ENCODE data around the gene GPR160. TPM values are rescaled to one million over a fixed set of nuclear protein-coding genes. Genes with fewer than 3 reads are reported as not detected.

The GPR160 gene
- total RNA-seq, 1 donor from 2014 or later, result 44.3 TPM

GRCh38 chr3:170096342-170096741 lies 58.5 kb downstream of the GPR160 start:
- no peak for DNase-seq (ENCODE audit: low spot score, unreplicated experiment)
- no peak for TF ChIP-seq CTCF (IDR thresholded peaks at IDR 0.05; ENCODE audit: unreplicated experiment)
- Mint-ChIP-seq H3K27me3 (no peaks in the 10 kb centered on the region), H3K4me1 (ENCODE audit: low read depth) (peaks cover under 1% of the 10 kb centered on the region), H3K9me3 (ENCODE audit: low read depth) (no peaks in the 10 kb centered on the region), H3K36me3 (ENCODE audit: insufficient read depth) (peaks cover 20% of the 10 kb centered on the region), H3K27ac (no peak overlapping the region), H3K4me3 (ENCODE audit: low read depth) (no peak overlapping the region)

- TF ChIP-seq CTCF (IDR thresholded peaks at IDR 0.05; ENCODE audit: unreplicated experiment), result no peak
- peaks cover 22% of the 10 kb centered on the region for H3K36me3 Mint-ChIP-seq (ENCODE audit: insufficient read depth)
- no peak overlapping the region for H3K4me3 Mint-ChIP-seq (ENCODE audit: low read depth)
- no peaks in the 10 kb centered on the region for H3K27me3 Mint-ChIP-seq
- H3K9me3 Mint-ChIP-seq (ENCODE audit: low read depth), result no peaks in the 10 kb centered on the region
- no peaks in the 10 kb centered on the region for H3K4me1 Mint-ChIP-seq (ENCODE audit: low read depth)
- DNase-seq (ENCODE audit: low spot score, unreplicated experiment), result no peak
- peak overlapping the region; percentile 42 for H3K27ac Mint-ChIP-seq
These were observed 61.0 kb downstream of the GPR160 start for GRCh38 chr3:170098753-170099152.

GRCh38 chr3:170100944-170101343 lies 63.1 kb downstream of the GPR160 start:
- TF ChIP-seq CTCF (IDR thresholded peaks at IDR 0.05; ENCODE audit: unreplicated experiment), result no peak
- Mint-ChIP-seq H3K27me3 (no peaks in the 10 kb centered on the region), H3K27ac (no peak overlapping the region), H3K9me3 (ENCODE audit: low read depth) (no peaks in the 10 kb centered on the region), H3K4me1 (ENCODE audit: low read depth) (no peaks in the 10 kb centered on the region), H3K4me3 (ENCODE audit: low read depth) (no peak overlapping the region), H3K36me3 (ENCODE audit: insufficient read depth) (peaks cover 20% of the 10 kb centered on the region)
- no peak for DNase-seq (ENCODE audit: low spot score, unreplicated experiment)

- no peak for DNase-seq (ENCODE audit: low spot score, unreplicated experiment)
These were observed 64.6 kb downstream of the GPR160 start for GRCh38 chr3:170102431-170102830.

GRCh38 chr3:170107941-170108340 lies 70.1 kb downstream of the GPR160 start:
- H3K9me3 Mint-ChIP-seq (ENCODE audit: low read depth), result no peaks in the 10 kb centered on the region
- no peak for TF ChIP-seq CTCF (IDR thresholded peaks at IDR 0.05; ENCODE audit: unreplicated experiment)
- DNase-seq (ENCODE audit: low spot score, unreplicated experiment), result no peak
- H3K4me3 Mint-ChIP-seq (ENCODE audit: low read depth), result no peak overlapping the region
- H3K27ac Mint-ChIP-seq, result peak overlapping the region; percentile 67
- peaks cover 12% of the 10 kb centered on the region for H3K36me3 Mint-ChIP-seq (ENCODE audit: insufficient read depth)
- H3K27me3 Mint-ChIP-seq, result no peaks in the 10 kb centered on the region
- H3K4me1 Mint-ChIP-seq (ENCODE audit: low read depth), result no peaks in the 10 kb centered on the region

More at GRCh38 chr3:170102431-170102830, 64.6 kb downstream of the GPR160 start:
- peaks cover 15% of the 10 kb centered on the region for H3K36me3 Mint-ChIP-seq (ENCODE audit: insufficient read depth)
- no peaks in the 10 kb centered on the region for H3K27me3 Mint-ChIP-seq
- H3K27ac Mint-ChIP-seq, result no peak overlapping the region
- H3K4me1 Mint-ChIP-seq (ENCODE audit: low read depth), result no peaks in the 10 kb centered on the region
- no peaks in the 10 kb centered on the region for H3K9me3 Mint-ChIP-seq (ENCODE audit: low read depth)
- H3K4me3 Mint-ChIP-seq (ENCODE audit: low read depth), result no peak overlapping the region
- TF ChIP-seq CTCF (IDR thresholded peaks at IDR 0.05; ENCODE audit: unreplicated experiment), result no peak
